Body of pancreas (tissue), 4 donors: Measurements from ENCODE around the gene DUSP12. TPM values are rescaled to one million over a fixed set of nuclear protein-coding genes. Genes with fewer than 3 reads are reported as not detected.

Experiments
- ATAC-seq: fragments of 150-250 bp; one replicate; pipeline ENCODE4 v1.9.1; 2016
- DNase-seq, 4 donors: peaks; one replicate each; pipeline ENCODE4 v3.0.0-alpha.2; 2019
- H3K27ac ChIP-seq, 4 donors: fragments of 200-600 bp; sonication (generic); 1 replicate in 3 of 4; 2 replicates in 1 of 4; pipeline versions ENCODE4 v1.5.1 to v1.6.1; 2016 to 2019; ENCODE audit warnings: mild to moderate bottlenecking in 1 of 4, mixed read lengths in 1 of 4, moderate library complexity in 1 of 4
- H3K27me3 ChIP-seq, 2 donors: fragments of 200-600 bp; sonication (generic); one replicate each; pipeline ENCODE4 v1.6.0; 2016; ENCODE audit warnings: mild to moderate bottlenecking in 1 of 2
- H3K36me3 ChIP-seq, 2 donors: fragments of 200-600 bp; sonication (generic); replicated peaks in 1 of 2; 2 replicates each; pipeline ENCODE4 v1.5.1; 2016; ENCODE audit warnings: low read depth in 2 of 2; ENCODE audit not compliant: insufficient read depth in 1 of 2
- H3K4me1 ChIP-seq: fragments of 200-600 bp; sonication (generic); one replicate; pipeline ENCODE4 v1.6.0; 2016
- H3K4me3 ChIP-seq, 2 donors: fragments of 200-600 bp; sonication (generic); 1 replicate in 1 of 2; 2 replicates in 1 of 2; pipeline ENCODE4 v1.5.1; 2016 to 2019
- H3K9me3 ChIP-seq, 3 donors: fragments of 200-600 bp; sonication (generic); 1 replicate in 2 of 3; 2 replicates in 1 of 3; pipeline ENCODE4 v1.5.1; 2016
- POLR2A ChIP-seq, 3 donors: fragments of 450-650 bp; IDR thresholded peaks; one replicate each; pipeline ENCODE4 v1.6.1; 2016; ENCODE audit warnings: antibody characterized with exemption in 3 of 3, mild to moderate bottlenecking in 2 of 3
- WGBS, 2 donors: methylation state at CpG; one replicate each; pipeline ENCODE4 v1.1.5; 2017; 5-methylcytosine and 5-hydroxymethylcytosine counted together
- intact Hi-C: fragments of 100-400 bp; cut with DNase I; formaldehyde crosslinking; loops from one replicate; pipeline ENCODE4 v1.15.1; 2023
- total RNA-seq, 2 donors: library from RNA; depleted of rRNA; stranded (reverse); fragments of >200 nt; gene quantifications; one replicate each; pipeline ENCODE4 v1.1.0, GENCODE V29; 2016
- TF ChIP-seq, protein P1 (sequence below), 7 experiments: fragments of 450-650 bp in 4 of 7; fragments of 200-600 bp in 3 of 7; sonication (generic) in 3 of 7; IDR thresholded peaks; one replicate each; pipeline ENCODE4 v1.5.1; 2016 to 2019; ENCODE audit warnings: antibody characterized with exemption in 7 of 7

Gene DUSP12
- total RNA-seq, 2 donors from 2014 or later: 8.2 to 23.3 TPM

DNA sequence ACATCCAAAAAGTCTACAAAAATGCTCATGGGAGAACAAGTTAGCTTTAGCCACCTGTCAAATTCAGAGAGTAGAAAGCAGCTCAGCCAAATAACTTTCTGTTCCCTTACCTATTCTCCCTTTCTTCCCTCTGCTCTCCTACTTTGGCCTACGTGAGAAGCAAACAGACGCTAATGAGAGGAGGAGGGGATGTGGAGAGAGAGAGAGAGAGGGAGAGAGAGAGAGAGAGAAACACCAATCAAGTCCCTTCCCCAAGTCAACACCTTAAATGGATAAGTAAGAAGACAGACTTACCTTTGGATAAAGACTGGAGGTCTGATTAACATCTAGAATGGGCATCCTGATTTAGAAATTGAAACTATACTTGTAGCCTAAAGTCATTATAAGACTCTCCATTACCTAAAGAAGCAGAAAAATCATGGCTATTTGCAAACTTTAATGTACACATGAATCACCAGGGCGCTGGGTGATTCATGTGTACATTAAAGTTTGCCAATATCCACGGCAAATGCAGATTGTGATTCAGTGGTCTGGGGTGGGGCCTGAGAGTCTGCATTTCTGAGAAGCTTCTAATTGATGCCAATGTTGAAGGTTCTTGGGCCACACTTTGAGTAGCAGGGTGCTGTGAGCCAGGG lies 13.1 kb upstream of the DUSP12 start:
- Histone ChIP-seq H3K4me3 (no peak overlapping the region), H3K27ac (no peak overlapping the region), H3K27me3 (no peaks in the 10 kb centered on the region), H3K9me3 (no peaks in the 10 kb centered on the region), H3K4me1 (no peaks in the 10 kb centered on the region), H3K36me3 (no peaks in the 10 kb centered on the region)
- 39 to 51% methylated on average over 4 of the region's 4 CpGs for WGBS, 2 donors
- no peak for TF ChIP-seq POLR2A (IDR thresholded peaks at IDR 0.05)
- TF ChIP-seq, protein P1, sequence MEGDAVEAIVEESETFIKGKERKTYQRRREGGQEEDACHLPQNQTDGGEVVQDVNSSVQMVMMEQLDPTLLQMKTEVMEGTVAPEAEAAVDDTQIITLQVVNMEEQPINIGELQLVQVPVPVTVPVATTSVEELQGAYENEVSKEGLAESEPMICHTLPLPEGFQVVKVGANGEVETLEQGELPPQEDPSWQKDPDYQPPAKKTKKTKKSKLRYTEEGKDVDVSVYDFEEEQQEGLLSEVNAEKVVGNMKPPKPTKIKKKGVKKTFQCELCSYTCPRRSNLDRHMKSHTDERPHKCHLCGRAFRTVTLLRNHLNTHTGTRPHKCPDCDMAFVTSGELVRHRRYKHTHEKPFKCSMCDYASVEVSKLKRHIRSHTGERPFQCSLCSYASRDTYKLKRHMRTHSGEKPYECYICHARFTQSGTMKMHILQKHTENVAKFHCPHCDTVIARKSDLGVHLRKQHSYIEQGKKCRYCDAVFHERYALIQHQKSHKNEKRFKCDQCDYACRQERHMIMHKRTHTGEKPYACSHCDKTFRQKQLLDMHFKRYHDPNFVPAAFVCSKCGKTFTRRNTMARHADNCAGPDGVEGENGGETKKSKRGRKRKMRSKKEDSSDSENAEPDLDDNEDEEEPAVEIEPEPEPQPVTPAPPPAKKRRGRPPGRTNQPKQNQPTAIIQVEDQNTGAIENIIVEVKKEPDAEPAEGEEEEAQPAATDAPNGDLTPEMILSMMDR (IDR thresholded peaks at IDR 0.05): no peak
- intact Hi-C loops: no loop called here
- DNase-seq: no peak
- no peak for ATAC-seq

DNA sequence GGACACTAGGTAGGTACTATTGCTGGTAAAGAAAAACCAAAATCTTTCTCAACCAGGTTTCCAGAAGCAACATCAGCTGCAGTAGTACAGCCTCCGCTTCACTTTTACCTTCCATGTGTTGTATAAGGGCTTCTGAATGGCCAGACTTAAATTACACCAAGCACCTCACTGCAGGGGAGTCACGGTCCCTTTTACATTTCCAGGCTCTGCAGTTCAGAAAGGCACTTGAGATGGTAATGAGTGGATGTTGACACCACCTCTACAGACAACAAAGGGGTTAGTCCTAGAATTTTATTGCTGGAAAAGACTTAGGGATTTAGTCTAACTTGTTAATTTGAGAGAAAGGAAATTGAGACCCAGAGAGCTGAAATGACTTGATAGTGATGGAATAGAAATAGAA lies 12.0 kb upstream of the DUSP12 start:
- no peaks in the 10 kb centered on the region for H3K36me3 ChIP-seq
- 68 to 73% methylated on average over 2 of the region's 2 CpGs for WGBS, 2 donors
- no peaks in the 10 kb centered on the region for H3K9me3 ChIP-seq
- no peaks in the 10 kb centered on the region for H3K4me1 ChIP-seq
- TF ChIP-seq, protein P1 (IDR thresholded peaks at IDR 0.05): no peak
- TF ChIP-seq POLR2A (IDR thresholded peaks at IDR 0.05): no peak
- no peak for ATAC-seq
- H3K27ac ChIP-seq: no peak overlapping the region
- H3K27me3 ChIP-seq: no peaks in the 10 kb centered on the region
- H3K4me3 ChIP-seq: no peak overlapping the region
- no peak for DNase-seq
- intact Hi-C loops: no loop called here

GRCh38 chr1:161738627-161739287 lies 10.8 kb upstream of the DUSP12 start:
- no peaks in the 10 kb centered on the region for H3K9me3 ChIP-seq
- no peaks in the 10 kb centered on the region for H3K36me3 ChIP-seq
- no peaks in the 10 kb centered on the region for H3K27me3 ChIP-seq
- DNase-seq (peak in 3 of 4 donors; percentile 29 to 61 (median 34)), ATAC-seq (no peak)
- 76 to 79% methylated on average over 4 of the region's 4 CpGs for WGBS, 2 donors
- intact Hi-C loops: no loop called here
- no peak for TF ChIP-seq POLR2A (IDR thresholded peaks at IDR 0.05)
- TF ChIP-seq, protein P1 (IDR thresholded peaks at IDR 0.05): peak in 3 of 7 experiments; percentile 12 to 38 (median 17)
- no peak overlapping the region for H3K4me3 ChIP-seq
- H3K27ac ChIP-seq: peak overlapping the region in 1 of 4 donors; percentile 41
- H3K4me1 ChIP-seq: no peaks in the 10 kb centered on the region

GRCh38 chr1:161739865-161740566 lies 9.6 kb upstream of the DUSP12 start:
- no peaks in the 10 kb centered on the region for H3K27me3 ChIP-seq
- H3K9me3 ChIP-seq: no peaks in the 10 kb centered on the region
- peak overlapping the region in 1 of 4 donors; percentile 56 for H3K27ac ChIP-seq
- H3K4me3 ChIP-seq: no peak overlapping the region
- TF ChIP-seq, protein P1 (IDR thresholded peaks at IDR 0.05): no peak
- no peak for TF ChIP-seq POLR2A (IDR thresholded peaks at IDR 0.05)
- H3K4me1 ChIP-seq: no peaks in the 10 kb centered on the region
- WGBS, 2 donors: 56 to 59% methylated on average over 8 of the region's 8 CpGs
- H3K36me3 ChIP-seq: no peaks in the 10 kb centered on the region
- intact Hi-C loops: no loop called here
- DNase-seq (peak in 1 of 4 donors; percentile 56), ATAC-seq (no peak)
